HG03342 (cell line): ENCODE measurements around the gene COL6A1.

Source experiments
- ATAC-seq: cut with Tn5 transposase; IDR thresholded peaks from one replicate; pipeline ENCODE4 v1.9.1; 2021; ENCODE audit warnings: mild to moderate bottlenecking, moderate library complexity; ENCODE audit not compliant: unreplicated experiment

Gene COL6A1

GRCh38 chr21:46023555-46023954 is 42.0 kb downstream of the COL6A1 start:
- ATAC-seq, result no peak

- no peak for ATAC-seq
Observed at GRCh38 chr21:46024141-46024540, 42.6 kb downstream of the COL6A1 start.

GRCh38 chr21:46025113-46025770 is 43.7 kb downstream of the COL6A1 start:
- ATAC-seq, result no peak

GRCh38 chr21:46027851-46028493 is 46.4 kb downstream of the COL6A1 start:
- no peak for ATAC-seq

- ATAC-seq, result no peak
Observed at GRCh38 chr21:46028573-46029091, 47.1 kb downstream of the COL6A1 start.

GRCh38 chr21:46029186-46029924 is 47.8 kb downstream of the COL6A1 start:
- ATAC-seq, result no peak

- ATAC-seq, result no peak
Observed at GRCh38 chr21:46031484-46031883, 49.9 kb downstream of the COL6A1 start.

GRCh38 chr21:46032100-46032499 is 50.5 kb downstream of the COL6A1 start:
- ATAC-seq, result no peak

GRCh38 chr21:46033410-46034400 is 52.1 kb downstream of the COL6A1 start:
- no peak for ATAC-seq

GRCh38 chr21:46035809-46036695 is 54.5 kb downstream of the COL6A1 start:
- ATAC-seq, result no peak

GRCh38 chr21:46036696-46037330 is 55.2 kb downstream of the COL6A1 start:
- ATAC-seq, result no peak

GRCh38 chr21:46037331-46038325 is 56.1 kb downstream of the COL6A1 start:
- ATAC-seq, result no peak

- ATAC-seq, result no peak
Observed at GRCh38 chr21:46038341-46038829, 56.8 kb downstream of the COL6A1 start.

GRCh38 chr21:46038871-46039397 is 57.4 kb downstream of the COL6A1 start:
- no peak for ATAC-seq

GRCh38 chr21:46039891-46040660 is 58.5 kb downstream of the COL6A1 start:
- no peak for ATAC-seq

- ATAC-seq, result no peak
Observed at GRCh38 chr21:46040707-46041106, 59.1 kb downstream of the COL6A1 start.

GRCh38 chr21:46041183-46041582 is 59.6 kb downstream of the COL6A1 start:
- ATAC-seq, result no peak
